Activated CD4-positive, alpha-beta T cell treated with anti-CD3 and anti-CD28 coated beads, Interleukin-2, Interleukin-6, amounts not matched to agents 100 ng/mL and 50 ng/mL, durations not matched to agents 16 hours and 8 hours (primary cell): ENCODE measurements around the gene CCDC178.
"Not testable (repeated sequence)": the region's sequence is repeated elsewhere in the genome, so short reads cannot be mapped to it uniquely, and the experiment has no call there.

ENCODE experiments used
- DNase-seq: peaks from one replicate; pipeline ENCODE4 v3.0.0-alpha.2; 2020

CCDC178 gene

DNA sequence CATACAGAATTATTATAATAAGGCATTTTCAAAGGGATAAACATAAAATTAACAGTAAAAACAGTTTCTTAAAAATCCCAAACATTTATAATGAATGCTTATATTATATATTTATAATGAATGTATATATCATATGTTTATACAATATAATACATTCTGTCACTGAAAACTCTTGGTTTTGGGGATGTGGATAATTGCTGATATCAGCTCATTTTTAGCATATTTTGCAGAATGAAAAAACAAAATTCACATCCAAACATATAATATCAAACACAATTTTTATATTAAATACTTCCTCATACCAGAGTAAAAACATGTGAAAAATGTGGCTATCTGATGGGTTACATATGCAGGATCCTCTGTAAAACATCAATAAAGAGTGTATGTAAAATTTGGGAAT is 465.0 kb downstream of the CCDC178 start:
- DNase-seq: no peak

DNA sequence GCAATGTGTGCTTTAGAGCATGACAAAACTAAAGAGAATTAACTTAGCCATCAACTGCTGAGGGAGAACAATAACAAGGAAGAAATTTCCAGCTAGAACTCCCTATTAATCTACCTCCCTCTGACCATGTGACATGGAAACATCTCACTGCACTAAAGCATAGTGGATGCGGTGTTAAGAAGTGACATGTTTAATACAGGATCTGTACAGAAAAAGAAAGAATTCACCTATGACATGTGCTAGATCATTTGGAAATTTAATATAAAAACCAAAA is 465.4 kb downstream of the CCDC178 start:
- no peak for DNase-seq

DNA sequence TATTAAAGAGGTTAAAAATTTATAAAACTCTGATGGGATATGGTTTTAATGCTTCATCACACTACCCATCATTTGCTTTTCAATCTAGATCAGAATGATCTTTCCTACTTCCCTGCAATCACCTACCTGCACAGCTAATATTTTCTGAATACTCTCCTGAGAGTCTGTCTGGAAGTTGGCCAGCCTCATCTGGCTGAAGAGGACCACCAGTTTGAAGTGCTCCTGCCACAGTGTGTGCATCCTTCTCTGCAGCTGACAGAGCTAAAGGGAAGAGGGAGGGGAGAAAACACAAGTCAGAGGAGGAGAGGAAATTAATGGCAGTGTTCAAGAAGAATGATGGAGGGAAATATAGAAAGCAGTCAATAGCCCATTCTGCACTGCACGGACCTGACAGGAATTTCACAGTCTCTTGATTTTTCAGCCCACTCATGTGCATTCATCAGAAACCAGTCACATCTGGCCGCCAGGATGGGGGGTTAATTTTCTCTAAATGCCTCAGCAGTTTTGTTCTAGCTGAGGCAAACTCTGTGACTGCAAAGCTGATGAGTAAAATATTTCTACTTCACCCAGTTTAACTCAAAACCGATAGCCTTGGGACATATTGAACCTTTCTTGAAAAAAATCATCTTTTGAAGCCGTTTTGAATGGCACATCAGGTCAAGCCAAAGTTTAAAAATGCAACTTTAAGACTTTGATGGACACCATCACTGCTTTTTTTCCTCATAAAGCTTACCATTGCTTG is 465.9 kb downstream of the CCDC178 start:
- DNase-seq: no peak

DNA sequence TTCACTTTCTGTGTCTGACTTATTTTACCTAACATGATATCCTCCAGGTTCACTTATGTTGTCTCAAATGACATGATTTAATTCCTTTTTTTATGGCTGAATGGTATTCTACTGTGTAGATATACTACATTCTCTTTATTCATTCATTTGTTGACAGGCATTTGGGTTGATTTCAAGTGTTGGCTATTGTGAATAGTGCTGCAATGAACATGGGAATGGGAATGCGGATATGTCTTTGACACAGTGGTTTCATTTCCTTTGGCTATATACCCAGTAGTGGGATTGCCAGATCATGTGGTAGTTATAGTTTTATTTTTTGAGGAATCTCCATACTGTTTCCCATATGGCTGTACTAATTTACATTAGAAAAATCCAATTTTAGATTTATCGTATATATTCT is 472.3 kb downstream of the CCDC178 start:
- DNase-seq: no peak

DNA sequence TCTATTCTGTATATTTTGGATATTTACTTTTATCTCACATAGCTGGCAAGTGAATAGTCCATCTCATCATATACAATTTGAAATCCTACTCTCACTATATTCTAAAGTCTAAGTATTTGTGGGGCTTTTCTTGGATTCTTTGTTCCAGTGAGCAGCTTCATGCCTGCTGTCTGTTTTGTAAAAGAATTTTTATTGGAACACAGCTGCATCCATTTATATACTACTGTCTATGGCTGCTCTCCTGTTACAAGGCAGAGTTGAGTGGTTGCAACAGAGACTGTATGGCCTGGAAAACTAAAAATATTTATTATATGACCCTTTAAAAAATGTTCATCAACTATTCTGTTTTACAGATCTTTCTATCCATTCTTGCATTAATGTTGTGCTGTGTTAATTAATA is 474.4 kb downstream of the CCDC178 start:
- DNase-seq: no peak

DNA sequence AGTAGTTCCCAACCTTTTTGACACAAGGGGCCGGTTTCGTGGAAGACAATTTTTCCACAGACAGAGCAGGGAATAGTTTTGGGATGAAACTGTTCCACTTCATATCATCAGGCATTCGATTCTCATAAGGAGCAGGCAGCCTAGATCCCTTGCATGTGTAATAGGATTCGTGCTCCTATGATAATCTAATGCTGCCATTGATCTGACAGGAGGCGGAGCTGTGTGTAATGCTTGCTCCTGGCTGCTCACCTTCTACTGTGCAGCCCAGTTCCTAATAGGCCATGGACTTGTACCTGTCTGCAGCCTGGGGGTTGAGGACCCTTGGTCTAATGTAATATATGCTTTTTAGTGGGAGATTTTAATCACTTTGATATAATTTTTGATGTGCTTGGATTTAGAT is 479.0 kb downstream of the CCDC178 start:
- DNase-seq: no peak

DNA sequence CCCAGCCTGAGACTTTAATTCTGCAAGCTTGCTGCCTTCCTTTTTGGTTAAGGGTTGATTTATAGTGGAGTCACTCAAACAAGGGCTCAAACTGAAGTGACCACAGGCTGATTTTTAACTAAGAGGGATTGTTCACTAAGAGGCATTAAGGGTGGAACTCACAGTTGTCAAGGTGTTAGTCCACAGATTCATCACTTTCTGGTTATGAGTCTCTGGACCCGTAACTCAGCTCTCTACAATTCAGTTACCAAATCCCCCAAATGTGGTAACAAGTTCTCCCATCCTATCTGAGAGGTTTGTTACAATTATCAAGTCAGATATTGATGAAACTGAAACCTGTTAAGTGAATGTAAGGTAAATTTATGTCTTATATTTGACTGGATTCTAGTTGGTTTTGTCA is 481.8 kb downstream of the CCDC178 start:
- peak; percentile 1 for DNase-seq

DNA sequence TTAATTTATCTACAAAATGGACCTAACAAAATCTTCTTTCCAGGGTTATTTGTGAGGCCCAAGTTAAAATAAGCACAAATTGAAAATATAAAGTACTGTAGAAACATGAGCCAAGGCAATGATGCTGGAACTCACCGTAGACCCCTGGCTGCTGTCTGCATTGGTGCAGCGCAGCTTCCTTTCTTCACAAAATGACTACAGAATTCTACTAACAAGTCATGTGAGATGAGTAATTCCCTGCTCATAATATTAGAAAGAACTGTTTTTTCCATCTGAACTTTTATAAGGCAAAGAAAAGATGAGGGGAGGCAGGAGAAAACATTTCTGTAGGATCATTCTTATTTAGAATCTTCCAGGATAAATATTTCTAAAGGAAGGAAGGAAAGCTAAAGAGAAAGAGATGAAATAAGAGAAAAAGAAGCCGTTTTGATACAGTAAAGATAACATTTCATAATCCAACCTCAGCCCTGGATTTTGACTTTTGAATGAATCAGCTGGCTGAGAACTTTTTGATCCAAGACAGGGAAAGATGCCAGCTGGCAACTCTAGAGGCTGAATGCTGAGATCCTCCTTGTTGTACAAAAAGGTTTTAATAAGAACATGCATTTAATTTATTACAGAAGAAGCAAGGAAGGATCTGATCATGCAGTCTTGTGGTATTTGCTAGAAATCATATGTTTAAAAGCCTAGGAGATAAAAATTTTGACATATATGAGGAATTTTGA is 483.8 kb downstream of the CCDC178 start:
- DNase-seq: no peak

DNA sequence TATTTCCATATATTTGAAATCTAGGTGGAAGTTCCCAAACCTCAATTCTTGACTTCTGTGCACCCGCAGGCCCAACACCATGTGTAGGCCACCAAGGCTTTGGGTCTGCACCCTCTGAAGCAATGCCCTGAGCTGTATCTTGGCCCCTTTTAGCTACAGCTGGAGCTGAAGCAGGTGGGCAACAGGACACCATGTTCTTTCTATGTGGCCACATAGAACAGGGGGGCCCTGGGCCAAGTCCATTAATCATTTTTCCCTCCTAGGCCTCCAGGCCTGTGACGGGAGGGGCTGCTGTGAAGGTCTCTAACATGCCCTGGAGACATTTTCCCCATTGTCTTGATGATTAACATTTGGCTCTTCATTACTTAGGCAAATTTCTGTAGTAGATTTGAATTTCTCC is 488.2 kb downstream of the CCDC178 start:
- not testable (repeated sequence) for DNase-seq

DNA sequence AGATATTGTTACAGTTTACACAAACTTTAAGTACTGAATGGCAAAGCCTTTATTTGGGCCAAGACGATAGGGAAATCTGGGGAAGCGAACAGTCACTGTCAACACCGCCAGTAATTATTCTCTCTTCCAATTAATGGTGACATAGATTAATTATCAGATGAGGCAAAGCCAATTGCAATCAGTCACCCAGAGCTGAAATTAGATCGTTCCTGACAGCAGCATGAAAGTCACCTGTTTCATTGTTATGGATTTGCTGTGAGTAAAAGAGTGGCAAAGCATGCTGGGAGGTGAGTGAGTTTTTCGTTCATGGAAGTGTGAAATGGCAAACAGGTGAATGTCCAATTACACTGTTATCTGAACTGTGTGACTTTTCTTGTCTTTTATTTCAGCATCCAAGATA is 502.9 kb downstream of the CCDC178 start:
- no peak for DNase-seq

DNA sequence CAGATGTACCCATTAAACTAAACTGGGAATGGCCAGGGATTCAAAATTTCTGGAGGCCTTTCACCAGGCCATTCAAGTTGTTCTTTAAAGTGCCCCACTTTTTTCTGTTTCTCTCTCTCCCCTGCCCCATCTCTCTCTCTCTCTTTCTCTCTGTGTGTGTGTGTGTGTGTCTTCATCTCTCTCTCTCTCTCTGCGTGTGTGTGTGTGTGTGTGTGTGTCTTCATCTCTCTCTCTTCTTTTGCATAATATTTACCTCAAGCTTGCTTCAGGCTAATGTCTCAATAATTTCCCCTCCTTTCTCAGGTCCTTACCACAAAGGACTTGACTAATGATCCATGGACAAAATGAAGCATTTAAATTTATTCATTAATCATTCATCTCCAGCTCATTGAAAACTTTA is 503.5 kb downstream of the CCDC178 start:
- no peak for DNase-seq

DNA sequence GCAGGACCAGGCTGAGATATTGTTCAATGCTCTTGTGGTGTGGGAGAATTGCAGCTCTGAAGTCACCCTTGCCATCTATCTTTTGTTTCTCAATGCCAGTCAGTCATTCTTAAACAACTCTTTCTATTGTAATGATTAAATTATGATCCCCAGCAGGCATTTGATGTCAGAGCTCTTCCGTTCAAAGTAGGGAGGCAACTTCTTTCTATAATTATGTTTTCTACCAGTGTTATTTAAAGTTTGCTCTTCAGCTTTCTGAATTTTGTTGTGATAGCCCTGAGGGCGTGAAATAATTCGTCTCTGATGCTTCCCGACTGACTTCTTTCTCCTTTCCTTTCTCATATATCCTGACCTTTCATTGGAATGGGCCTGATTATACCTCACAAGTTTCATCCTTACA is 506.3 kb downstream of the CCDC178 start:
- no peak for DNase-seq

DNA sequence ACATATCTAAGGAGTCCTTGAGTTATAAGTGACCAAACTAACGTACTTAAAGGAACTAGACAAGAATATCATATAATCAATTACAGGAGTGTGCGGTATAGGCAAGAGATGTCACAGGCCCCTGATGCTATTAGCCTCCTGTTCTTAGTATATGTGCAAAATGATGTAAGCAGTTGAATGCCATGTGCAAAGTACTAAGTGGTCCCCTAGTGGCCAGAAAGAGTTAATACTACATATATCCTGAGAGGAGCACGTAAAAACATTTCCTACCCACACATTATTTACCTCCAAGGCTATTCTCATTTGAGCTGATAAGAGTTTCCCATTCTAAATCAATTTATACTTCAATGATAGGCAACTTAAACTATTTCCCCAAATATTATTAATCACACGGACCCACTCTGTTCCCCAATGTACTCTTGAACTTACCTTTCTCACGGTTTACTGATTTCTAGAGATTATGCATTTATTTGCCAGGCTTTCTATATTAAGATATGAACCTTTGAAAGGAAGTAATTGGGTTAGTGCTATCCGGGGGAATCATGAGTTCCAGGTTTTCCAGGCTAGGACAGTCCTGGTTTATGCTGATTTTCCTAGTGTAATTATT is 509.7 kb downstream of the CCDC178 start:
- peak; percentile 33 for DNase-seq

DNA sequence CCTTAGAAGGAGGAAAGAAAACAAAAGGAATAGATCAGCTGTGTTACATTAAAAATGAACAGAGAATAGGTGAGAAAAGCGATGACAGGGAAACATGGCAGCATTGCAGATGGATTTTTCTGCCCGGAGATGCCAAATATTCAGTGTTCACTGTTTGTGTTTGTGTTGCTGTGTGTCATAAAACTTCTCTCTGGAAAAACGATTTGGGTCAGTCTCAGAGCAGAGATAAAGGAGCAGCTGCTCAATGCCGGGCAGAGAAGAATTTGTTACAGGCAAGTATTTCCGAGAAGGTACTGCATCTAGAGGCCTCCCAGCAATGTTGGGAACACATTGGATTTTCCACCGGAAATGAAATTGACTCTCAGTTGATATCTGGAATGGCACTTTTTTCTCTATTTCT is 511.3 kb downstream of the CCDC178 start:
- no peak for DNase-seq

DNA sequence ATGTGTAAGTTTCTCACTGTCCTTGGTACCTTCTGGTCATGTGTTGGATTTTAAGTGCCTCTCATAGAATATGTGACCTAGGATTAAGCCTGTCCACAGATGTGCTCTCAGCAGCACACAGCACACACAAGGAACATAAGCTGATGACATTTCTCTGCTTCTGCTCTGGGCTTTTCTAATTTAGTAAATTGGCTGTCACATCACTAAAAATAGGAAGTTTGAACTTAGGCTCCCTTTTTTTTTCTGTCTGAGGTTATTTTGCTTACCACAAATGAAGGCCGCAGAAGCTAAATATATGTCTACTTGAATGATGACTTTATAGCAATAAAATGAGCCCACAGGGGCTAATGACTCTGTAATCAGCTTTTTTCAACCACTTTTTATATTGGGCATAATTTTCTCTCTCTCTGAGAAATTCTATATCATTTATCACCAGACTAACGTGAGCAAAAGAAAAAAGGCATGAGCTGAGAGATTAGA is 517.5 kb downstream of the CCDC178 start:
- DNase-seq: no peak

DNA sequence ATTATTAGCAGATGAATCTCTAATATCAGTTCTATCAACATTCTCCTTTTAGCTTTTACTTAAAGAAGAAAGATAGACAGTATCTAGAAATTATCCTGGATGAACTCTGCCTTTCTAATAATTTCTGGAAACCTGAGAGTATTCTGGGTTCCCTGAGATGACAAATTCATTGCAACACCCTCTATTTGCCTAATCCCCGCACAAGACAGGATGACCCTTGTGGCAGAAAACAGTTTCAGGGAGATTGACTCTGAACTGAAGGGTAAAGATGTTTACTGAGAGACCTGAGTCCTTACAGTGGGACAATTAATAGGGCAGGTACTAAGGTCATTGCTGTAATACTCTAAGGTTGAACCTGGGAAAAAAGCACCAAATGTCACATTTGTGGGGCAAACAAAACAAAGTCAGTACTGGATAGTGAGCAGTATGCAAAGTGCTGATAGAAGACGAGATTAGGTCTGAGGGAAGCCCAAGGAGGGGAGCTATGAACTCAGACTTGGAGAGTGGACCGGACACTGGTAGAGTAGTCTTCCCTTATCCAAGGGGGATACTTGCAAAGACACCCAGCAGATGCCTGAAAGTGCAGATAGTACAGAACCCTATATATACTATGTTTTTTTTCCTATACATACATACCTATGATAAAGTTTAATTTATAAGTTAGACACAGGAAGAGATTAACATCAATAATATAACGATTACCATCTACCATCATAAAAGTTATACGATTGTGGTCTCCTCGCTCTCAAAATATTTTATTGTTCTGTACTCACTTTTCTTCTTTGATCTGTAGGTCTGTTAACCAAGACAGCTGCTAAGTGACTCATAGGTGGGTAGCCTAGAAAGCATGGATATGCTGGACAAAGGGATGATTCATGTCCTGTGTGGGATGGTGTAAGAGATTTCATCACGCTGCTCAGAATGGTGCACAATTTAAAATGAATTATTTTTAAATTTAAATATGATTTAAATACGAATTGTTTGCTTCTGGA is 519.4 kb downstream of the CCDC178 start:
- DNase-seq: no peak

DNA sequence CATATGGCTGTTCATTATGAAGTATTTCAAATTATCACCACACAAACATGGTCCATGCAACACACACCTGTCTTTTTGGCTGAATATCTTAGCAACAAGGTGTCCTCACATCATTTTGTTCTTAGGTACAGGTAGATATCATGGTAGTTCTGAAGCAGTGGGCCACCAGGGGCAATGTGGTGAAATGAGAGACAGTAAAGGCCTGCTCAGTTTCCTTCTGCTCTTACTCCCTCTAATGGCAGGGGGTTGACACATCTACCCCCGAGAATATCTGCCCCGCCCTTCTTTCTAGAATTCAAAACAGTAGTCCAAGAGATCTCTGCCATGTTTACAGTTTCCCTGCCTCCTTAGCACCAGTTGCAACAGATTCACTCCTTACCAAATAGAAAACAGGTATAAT is 520.7 kb downstream of the CCDC178 start:
- DNase-seq: peak; percentile 16

DNA sequence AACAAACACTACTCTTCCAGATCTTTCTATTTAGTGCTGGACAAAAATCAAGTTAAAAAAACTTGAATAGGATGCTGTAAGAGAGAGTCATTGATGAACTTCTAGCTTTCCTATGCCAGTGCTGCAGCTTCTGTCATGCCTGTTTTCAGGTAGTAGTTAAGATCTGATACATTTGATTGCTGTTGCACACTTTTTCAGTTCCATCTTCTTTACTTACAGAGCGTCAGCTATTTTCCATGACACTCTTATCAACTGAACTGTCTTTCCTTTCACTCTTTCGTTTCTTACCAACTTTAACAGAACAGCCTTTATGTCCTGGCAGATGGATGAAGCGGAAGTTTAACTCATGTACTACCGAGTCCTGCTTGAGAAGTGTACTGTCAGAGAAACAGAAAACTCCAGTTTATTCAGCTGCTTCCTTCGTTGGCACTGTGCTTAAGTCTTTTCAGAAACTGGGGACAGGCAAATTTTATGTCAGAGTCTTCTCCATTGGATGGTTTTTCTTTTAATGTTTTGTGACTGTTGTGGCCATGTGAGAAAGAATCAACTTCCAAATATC is 521.8 kb downstream of the CCDC178 start:
- DNase-seq: no peak

DNA sequence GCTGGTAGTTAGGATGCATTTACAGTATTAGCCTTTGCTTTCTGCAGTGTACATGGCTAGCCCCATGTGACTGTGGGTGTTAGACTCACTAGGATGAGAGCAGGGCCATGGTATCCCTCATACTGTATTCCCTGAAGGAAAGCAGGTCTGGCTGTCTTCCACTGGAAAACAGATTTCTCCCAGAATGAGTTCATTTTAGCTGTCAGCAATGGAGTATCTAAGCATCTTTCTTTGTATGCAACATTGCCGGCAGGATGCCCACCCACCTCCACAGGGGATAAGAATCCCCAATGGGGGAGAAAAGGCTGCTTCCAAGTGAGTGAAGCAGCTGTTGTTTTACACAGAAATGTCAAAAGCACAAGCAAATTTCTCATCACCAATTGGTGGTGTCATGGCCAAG is 525.0 kb downstream of the CCDC178 start:
- no peak for DNase-seq

DNA sequence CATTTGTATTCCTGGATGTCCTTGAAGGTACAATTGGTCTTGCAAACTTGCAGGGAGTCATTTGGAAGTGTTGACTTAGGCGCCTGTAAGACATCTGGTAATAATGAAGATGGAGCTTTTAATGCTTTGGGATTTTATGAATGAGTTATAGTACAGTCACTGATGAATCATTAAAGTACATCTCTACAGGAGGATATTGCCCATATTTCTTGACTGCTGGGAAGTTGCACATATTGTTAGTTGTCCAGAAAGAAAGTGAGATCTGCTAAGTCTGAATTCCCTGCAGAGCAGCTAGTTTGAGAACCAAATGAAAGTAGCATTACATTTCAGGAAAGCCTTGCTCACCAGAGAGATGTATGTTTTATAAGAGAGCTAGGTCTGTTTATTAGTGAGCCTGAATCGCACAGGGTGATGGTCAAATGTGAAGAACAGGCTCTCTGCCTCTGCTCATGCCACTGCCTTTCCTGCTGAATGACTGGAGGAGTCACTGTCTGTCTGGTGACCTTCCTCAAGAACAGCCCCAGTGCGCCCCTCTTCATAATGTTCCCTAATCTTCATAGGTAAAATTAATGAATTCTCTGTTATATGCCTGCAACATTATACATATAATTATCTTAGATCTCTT is 528.7 kb downstream of the CCDC178 start:
- DNase-seq: no peak

DNA sequence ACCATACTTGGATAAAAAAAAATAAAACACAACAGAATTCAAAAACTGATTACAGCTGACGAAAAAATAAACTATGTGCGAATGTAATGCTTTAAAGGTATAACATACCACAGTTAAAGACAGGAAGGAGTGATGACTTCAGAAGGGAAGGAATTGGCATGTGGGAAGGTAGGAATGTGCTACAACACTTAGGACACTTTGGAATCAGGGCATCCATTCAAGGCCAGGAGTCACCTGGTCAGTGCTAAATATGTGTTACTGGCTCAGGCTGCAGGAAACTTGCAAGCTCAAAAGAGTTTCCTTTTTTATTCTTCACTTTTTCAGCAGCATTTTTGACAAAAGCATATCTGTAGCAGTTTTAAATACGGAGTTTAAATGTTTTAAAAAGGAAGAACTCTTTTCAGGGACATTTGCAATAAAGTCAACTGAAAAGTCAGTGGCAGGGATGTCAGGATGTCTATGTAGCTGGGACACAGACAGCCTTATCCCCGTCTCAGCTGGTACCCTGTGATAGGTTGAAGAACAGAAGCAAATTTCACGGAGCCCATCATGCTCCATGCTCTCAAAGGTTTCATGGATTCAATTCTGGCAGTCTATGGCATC is 529.7 kb downstream of the CCDC178 start:
- no peak for DNase-seq
